WTC11 (cell line): ENCODE data around the gene CEACAM16.

ENCODE experiments used
- AFF4 ChIP-seq: sonication (generic); formaldehyde crosslinking; IDR thresholded peaks from 2 replicates; pipeline ENCODE4 v1.8.1; 2023; ENCODE audit warnings: mild to moderate bottlenecking, missing genetic modification reagents, borderline replicate concordance
- ARID4B ChIP-seq: sonication (generic); formaldehyde crosslinking; IDR thresholded peaks from 2 replicates; pipeline ENCODE4 v1.8.0; 2023; ENCODE audit warnings: missing genetic modification reagents, mild to moderate bottlenecking, borderline replicate concordance
- CTCF ChIP-seq: fragments of 200-600 bp; IDR thresholded peaks from 2 replicates; pipeline ENCODE4 v1.8.0; 2022; ENCODE audit warnings: antibody characterized with exemption
- NFATC4 ChIP-seq: fragments of 250-450 bp; sonication (Bioruptor Pico); IDR thresholded peaks from 2 replicates; pipeline ENCODE4 v1.9.0; 2021; ENCODE audit warnings: mild to moderate bottlenecking
- NFE2L1 ChIP-seq: sonication (generic); formaldehyde crosslinking; IDR thresholded peaks from 2 replicates; pipeline ENCODE4 v1.8.1; 2023; ENCODE audit warnings: missing genetic modification reagents
- NR3C1 ChIP-seq: sonication (generic); formaldehyde crosslinking; conservative IDR thresholded peaks from 2 replicates; pipeline ENCODE4 v1.8.1; 2023; ENCODE audit warnings: low read depth, mild to moderate bottlenecking, missing genetic modification reagents
- PREB ChIP-seq: sonication (generic); formaldehyde crosslinking; IDR thresholded peaks from 2 replicates; pipeline ENCODE4 v1.8.1; 2022; ENCODE audit warnings: mild to moderate bottlenecking, missing genetic modification reagents, moderate library complexity, borderline replicate concordance
- TCF7 ChIP-seq: sonication (generic); formaldehyde crosslinking; IDR thresholded peaks from 2 replicates; pipeline ENCODE4 v1.8.0; 2022; ENCODE audit warnings: mild to moderate bottlenecking, low read depth, missing genetic modification reagents, moderate library complexity
- USF1 ChIP-seq: sonication (generic); formaldehyde crosslinking; IDR thresholded peaks from 2 replicates; pipeline ENCODE4 v1.8.0; 2022; ENCODE audit warnings: mild to moderate bottlenecking, missing genetic modification reagents
- ZBTB43 ChIP-seq: sonication (generic); formaldehyde crosslinking; IDR thresholded peaks from 2 replicates; pipeline ENCODE4 v1.8.1; 2023; ENCODE audit warnings: mild to moderate bottlenecking, missing genetic modification reagents
- ZNF317 ChIP-seq: sonication (generic); formaldehyde crosslinking; IDR thresholded peaks from 2 replicates; pipeline ENCODE4 v1.8.1; 2023; ENCODE audit warnings: low read depth, mild to moderate bottlenecking, moderate library complexity, missing genetic modification reagents, borderline replicate concordance
- ZNF532 ChIP-seq: fragments of 250-450 bp; sonication (Bioruptor Pico); IDR thresholded peaks from 2 replicates; pipeline ENCODE4 v1.9.0; 2021; ENCODE audit warnings: mild to moderate bottlenecking, borderline replicate concordance

- no peak for TF ChIP-seq TCF7 (CRISPR knock-in tag)
- no peak for TF ChIP-seq ZBTB43
- TF ChIP-seq CTCF: no peak
- TF ChIP-seq ARID4B (CRISPR knock-in tag): no peak
- TF ChIP-seq PREB (CRISPR knock-in tag): no peak
- no peak for TF ChIP-seq ZNF317
- no peak for TF ChIP-seq NFE2L1 (CRISPR knock-in tag)
- no peak for TF ChIP-seq AFF4 (CRISPR knock-in tag)
- no peak for TF ChIP-seq USF1 (CRISPR knock-in tag)
- no peak for TF ChIP-seq NFATC4 (CRISPR knock-in tag)
- TF ChIP-seq NR3C1: no peak
- no peak for TF ChIP-seq ZNF532 (CRISPR knock-in tag)
Observed at GRCh38 chr19:44726465-44726864, 27.5 kb downstream of the CEACAM16 start.
